ENCODE results near the gene SPAG6.

The SPAG6 gene

DNA sequence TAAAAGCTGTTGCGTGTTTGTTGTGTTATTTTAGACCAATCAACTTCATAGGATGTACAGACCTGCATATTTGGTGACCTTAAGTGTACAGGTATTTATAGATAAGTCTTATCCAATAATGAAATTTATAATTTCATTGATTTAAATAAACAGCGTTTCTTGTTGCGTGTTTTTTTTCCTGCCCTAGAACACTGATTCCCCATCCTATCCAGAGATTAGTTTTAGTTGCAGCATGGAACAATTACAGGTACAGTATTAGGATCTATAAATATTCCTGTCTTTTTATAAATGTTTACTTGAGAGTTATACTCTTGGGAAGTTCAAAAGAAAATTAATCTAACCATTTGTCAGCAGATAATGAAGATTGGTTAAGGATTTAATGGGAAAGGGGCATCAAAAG lies 26.5 kb upstream of the SPAG6 start:
- no peak overlapping the region for H3K4me3 ChIP-seq (ENCODE audit: low read depth, low read length)
- no peak for DNase-seq (ENCODE audit: low read depth)
- TF ChIP-seq, protein P1, sequence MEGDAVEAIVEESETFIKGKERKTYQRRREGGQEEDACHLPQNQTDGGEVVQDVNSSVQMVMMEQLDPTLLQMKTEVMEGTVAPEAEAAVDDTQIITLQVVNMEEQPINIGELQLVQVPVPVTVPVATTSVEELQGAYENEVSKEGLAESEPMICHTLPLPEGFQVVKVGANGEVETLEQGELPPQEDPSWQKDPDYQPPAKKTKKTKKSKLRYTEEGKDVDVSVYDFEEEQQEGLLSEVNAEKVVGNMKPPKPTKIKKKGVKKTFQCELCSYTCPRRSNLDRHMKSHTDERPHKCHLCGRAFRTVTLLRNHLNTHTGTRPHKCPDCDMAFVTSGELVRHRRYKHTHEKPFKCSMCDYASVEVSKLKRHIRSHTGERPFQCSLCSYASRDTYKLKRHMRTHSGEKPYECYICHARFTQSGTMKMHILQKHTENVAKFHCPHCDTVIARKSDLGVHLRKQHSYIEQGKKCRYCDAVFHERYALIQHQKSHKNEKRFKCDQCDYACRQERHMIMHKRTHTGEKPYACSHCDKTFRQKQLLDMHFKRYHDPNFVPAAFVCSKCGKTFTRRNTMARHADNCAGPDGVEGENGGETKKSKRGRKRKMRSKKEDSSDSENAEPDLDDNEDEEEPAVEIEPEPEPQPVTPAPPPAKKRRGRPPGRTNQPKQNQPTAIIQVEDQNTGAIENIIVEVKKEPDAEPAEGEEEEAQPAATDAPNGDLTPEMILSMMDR (IDR thresholded peaks at IDR 0.05; ENCODE audit: insufficient read depth, low read depth, low read length, missing control alignments): no peak

DNA sequence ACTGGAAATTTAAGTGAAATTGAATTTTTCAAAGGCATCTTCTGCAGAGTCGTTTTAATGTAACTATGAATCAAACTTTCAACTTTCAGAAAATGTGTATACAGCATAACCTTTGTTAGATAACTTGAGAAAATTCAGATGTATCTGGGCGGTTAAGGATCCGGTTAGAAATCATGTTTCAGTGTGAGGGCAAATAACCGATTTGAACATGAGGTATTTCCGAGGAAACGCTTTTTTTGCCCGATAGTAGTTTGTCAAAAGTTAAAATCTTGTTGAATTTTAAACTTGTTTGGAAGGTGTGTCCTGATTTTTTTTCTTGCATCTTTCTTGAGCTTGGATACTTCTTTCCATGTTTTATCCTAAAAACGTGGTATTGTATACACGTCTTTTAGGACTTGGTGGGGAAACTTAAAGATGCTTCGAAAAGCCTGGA lies 25.7 kb upstream of the SPAG6 start:
- TF ChIP-seq, protein P1 (IDR thresholded peaks at IDR 0.05; ENCODE audit: insufficient read depth, low read depth, low read length, missing control alignments): no peak
- DNase-seq (ENCODE audit: low read depth): no peak
- H3K4me3 ChIP-seq (ENCODE audit: low read depth, low read length): peak overlapping the region; percentile 59

DNA sequence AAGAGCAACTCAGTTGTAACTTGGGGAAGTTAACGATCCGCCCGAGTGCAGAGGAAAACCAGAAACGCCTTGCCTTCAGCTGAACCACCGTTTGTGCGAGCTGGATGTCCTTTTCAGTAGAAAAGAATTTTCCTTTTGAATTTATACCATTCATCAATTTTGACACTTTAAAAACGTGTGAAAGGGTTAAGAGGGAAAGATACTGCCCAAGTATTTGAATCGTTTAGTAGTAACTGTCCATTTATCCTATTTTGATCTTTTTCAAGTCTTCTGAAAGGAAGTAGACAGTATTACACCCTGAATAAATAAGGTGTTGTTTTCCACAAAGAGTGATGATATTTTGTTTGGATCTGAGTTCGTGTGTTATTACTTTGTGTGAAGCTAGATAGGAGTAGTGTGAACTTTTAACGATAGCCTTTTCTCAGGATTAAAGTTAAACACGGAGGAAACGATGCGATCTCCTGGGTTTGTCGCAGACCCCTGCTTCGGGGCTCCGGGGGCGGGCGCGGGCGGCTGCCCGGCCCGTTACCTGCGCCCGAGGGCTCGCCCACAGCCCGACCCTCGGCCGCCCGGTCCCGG lies 25.2 kb upstream of the SPAG6 start:
- DNase-seq (ENCODE audit: low read depth): no peak
- TF ChIP-seq, protein P1 (IDR thresholded peaks at IDR 0.05; ENCODE audit: insufficient read depth, low read depth, low read length, missing control alignments): no peak
- H3K4me3 ChIP-seq (ENCODE audit: low read depth, low read length): peak overlapping the region; percentile 59

DNA sequence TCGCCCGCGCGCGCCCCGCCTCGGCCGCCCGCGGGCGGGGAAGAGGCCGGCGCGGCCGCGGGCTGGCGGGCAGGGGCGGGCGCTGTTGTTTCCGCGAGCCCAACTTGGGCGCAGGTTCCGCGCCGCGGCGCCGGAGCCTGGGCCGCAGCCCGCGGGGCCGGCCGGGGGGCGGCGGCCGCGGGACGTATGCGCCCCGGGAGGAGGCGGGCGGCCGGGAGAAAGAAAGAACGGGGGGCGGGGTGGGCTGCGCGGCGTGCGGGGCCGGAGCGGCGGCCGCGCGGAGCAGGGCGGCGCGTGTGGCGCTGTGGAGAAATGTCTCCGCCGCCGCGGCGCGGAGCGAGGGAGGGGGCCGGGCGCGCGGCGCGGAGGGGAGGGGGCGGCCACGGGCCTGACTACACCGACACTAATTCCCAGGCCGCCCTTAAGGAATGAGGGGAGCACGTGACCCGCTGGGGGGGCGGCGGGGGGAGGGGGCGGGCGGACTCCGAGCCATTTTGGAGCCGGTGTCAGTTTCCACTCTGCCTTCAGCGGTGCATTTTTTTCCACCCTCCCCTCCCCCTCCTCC lies 24.6 kb upstream of the SPAG6 start, which contains the start of gene BMI1:
TSS of gene BMI1 (plus strand) at position 509 of the 565 bp plus-strand sequence. CDS start 5,351 bp downstream, outside the sequence.
- TF ChIP-seq, protein P1 (IDR thresholded peaks at IDR 0.05; ENCODE audit: insufficient read depth, low read depth, low read length, missing control alignments): no peak
- peak within 1 kb of the TSS; percentile 84 for H3K4me3 ChIP-seq (ENCODE audit: low read depth, low read length)
- DNase-seq (ENCODE audit: low read depth): peak; percentile 82

DNA sequence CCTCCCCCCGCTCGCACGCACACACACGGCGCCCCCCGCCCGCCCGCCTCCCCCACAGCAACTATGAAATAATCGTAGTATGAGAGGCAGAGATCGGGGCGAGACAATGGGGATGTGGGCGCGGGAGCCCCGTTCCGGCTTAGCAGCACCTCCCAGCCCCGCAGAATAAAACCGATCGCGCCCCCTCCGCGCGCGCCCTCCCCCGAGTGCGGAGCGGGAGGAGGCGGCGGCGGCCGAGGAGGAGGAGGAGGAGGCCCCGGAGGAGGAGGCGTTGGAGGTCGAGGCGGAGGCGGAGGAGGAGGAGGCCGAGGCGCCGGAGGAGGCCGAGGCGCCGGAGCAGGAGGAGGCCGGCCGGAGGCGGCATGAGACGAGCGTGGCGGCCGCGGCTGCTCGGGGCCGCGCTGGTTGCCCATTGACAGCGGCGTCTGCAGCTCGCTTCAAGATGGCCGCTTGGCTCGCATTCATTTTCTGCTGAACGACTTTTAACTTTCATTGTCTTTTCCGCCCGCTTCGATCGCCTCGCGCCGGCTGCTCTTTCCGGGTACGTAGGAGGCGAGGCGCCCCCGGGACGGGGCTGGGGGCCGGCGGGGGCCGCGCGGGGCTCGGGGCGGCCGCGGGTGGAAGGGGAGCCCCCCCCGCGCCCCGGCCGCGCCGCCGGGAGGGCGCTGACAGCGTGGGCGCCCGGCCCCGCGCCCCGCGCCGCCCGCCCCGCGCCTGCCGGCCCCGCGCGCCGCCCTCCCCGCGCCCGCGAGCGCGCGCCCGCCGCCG lies 24.0 kb upstream of the SPAG6 start:
- peak overlapping the region; percentile 84 for H3K4me3 ChIP-seq (ENCODE audit: low read depth, low read length)
- peak; percentile 82 for DNase-seq (ENCODE audit: low read depth)
- TF ChIP-seq, protein P1 (IDR thresholded peaks at IDR 0.05; ENCODE audit: insufficient read depth, low read depth, low read length, missing control alignments): no peak

DNA sequence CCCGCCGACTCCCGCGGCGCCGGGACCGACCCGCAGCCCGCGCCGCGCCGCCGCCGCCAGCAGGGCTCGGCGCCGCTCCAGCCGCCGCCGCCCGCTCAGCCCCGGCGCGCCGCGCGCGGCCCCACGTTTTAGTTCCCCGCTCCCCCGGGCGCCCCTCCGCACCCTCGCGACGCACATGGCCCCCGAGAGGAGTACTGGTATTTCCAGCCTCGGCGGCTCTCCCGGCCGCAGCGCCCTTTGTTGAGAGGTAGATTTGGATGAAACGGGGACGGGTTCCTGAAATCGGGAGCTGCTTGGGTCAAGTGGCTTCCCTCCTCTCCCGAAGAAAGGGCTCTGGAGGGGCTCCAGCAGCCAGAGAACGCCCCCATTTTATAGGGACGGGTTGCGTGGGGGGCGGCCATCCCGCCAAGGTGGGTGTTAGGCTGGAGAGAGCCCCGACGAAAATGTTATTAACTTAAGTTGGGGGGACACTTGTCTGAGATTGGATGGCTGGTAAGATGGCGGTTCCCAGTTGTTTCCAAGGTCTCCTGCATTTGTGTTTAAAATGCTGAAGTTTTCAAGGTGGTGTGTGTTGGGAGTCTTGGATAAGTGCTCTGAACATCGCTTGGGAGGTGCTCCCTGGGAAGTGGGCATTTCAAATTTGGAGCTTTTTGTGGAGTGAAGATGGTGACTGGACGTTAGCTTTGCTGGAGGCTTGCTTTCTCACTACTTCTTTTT lies 23.2 kb upstream of the SPAG6 start:
- peak overlapping the region; percentile 79 for H3K4me3 ChIP-seq (ENCODE audit: low read depth, low read length)
- DNase-seq (ENCODE audit: low read depth): peak; percentile 29
- TF ChIP-seq, protein P1 (IDR thresholded peaks at IDR 0.05; ENCODE audit: insufficient read depth, low read depth, low read length, missing control alignments): no peak

Measured in GM12865 (cell line).